ENCODE data around the gene PLEKHM2.

Gene PLEKHM2

GRCh38 chr1:15734296-15734695 is 50.2 kb downstream of the PLEKHM2 start:
- Mint-ChIP-seq H3K9me3 (no peaks in the 10 kb centered on the region), H3K4me3 (no peak overlapping the region)

DNA sequence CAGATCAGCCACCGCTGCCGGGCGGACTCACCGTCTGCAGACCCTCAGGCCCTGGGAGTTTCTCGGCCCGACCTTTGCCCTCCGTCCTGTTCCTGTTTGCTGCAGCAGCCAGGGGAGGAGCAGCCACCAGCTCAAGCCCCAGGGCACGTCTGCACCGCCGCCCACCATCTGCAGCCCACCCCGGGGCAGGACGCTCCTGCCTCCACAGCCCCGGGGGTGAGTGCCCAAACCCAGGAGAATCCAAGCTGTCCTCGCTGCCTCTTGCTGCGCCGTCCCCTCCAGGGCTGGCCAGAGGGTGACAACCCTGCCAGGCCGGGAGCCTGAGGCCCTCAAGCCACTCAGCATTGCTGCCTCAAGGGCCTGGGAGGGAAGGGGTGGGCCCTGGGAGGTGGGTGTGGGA is 50.8 kb downstream of the PLEKHM2 start:
- H3K4me1 Mint-ChIP-seq, result peaks cover 14% of the 10 kb centered on the region
- TF ChIP-seq, protein P1, sequence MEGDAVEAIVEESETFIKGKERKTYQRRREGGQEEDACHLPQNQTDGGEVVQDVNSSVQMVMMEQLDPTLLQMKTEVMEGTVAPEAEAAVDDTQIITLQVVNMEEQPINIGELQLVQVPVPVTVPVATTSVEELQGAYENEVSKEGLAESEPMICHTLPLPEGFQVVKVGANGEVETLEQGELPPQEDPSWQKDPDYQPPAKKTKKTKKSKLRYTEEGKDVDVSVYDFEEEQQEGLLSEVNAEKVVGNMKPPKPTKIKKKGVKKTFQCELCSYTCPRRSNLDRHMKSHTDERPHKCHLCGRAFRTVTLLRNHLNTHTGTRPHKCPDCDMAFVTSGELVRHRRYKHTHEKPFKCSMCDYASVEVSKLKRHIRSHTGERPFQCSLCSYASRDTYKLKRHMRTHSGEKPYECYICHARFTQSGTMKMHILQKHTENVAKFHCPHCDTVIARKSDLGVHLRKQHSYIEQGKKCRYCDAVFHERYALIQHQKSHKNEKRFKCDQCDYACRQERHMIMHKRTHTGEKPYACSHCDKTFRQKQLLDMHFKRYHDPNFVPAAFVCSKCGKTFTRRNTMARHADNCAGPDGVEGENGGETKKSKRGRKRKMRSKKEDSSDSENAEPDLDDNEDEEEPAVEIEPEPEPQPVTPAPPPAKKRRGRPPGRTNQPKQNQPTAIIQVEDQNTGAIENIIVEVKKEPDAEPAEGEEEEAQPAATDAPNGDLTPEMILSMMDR (IDR thresholded peaks at IDR 0.05), result no peak
- peak; percentile 32 for DNase-seq
- no peak overlapping the region for H3K4me3 Mint-ChIP-seq
- no peak overlapping the region for H3K27ac Mint-ChIP-seq
- peaks cover 2% of the 10 kb centered on the region for H3K27me3 Mint-ChIP-seq (ENCODE audit: low read depth, poor library complexity)
- H3K36me3 Mint-ChIP-seq (ENCODE audit: low read depth), result no peaks in the 10 kb centered on the region
- no peaks in the 10 kb centered on the region for H3K9me3 Mint-ChIP-seq

More at GRCh38 chr1:15734296-15734695, 50.2 kb downstream of the PLEKHM2 start:
- Mint-ChIP-seq H3K4me1 (peaks cover 14% of the 10 kb centered on the region), H3K36me3 (ENCODE audit: low read depth) (no peaks in the 10 kb centered on the region), H3K27ac (no peak overlapping the region), H3K27me3 (ENCODE audit: low read depth, poor library complexity) (peaks cover 2% of the 10 kb centered on the region)
- DNase-seq, result no peak
- TF ChIP-seq, protein P1 (IDR thresholded peaks at IDR 0.05), result no peak

- Mint-ChIP-seq H3K27me3 (ENCODE audit: low read depth, poor library complexity) (peaks cover 2% of the 10 kb centered on the region), H3K27ac (no peak overlapping the region), H3K4me1 (peaks cover 14% of the 10 kb centered on the region), H3K4me3 (no peak overlapping the region), H3K9me3 (no peaks in the 10 kb centered on the region), H3K36me3 (ENCODE audit: low read depth) (no peaks in the 10 kb centered on the region)
- TF ChIP-seq, protein P1 (IDR thresholded peaks at IDR 0.05), result no peak
- DNase-seq, result no peak
These were observed 51.4 kb downstream of the PLEKHM2 start for GRCh38 chr1:15735304-15736037.

GRCh38 chr1:15736038-15736891 is 52.1 kb downstream of the PLEKHM2 start, which contains the start of gene SLC25A34:
SLC25A34 (plus strand) TSS chr1:15736258; CDS start chr1:15736486, 228 bp downstream.
- no peaks in the 10 kb centered on the region for H3K9me3 Mint-ChIP-seq

GRCh38 chr1:15736892-15737261 is 52.8 kb downstream of the PLEKHM2 start:
- H3K27me3 Mint-ChIP-seq (ENCODE audit: low read depth, poor library complexity), result peaks cover 5% of the 10 kb centered on the region
- H3K27ac Mint-ChIP-seq, result no peak overlapping the region
- H3K9me3 Mint-ChIP-seq, result no peaks in the 10 kb centered on the region
- TF ChIP-seq, protein P1 (IDR thresholded peaks at IDR 0.05), result no peak
- no peak overlapping the region for H3K4me3 Mint-ChIP-seq
- no peaks in the 10 kb centered on the region for H3K36me3 Mint-ChIP-seq (ENCODE audit: low read depth)
- H3K4me1 Mint-ChIP-seq, result peaks cover 22% of the 10 kb centered on the region
- DNase-seq, result no peak

More at GRCh38 chr1:15736038-15736891, 52.1 kb downstream of the PLEKHM2 start, which contains the start of gene SLC25A34:
- TF ChIP-seq, protein P1 (IDR thresholded peaks at IDR 0.05), result no peak
- Mint-ChIP-seq H3K27me3 (ENCODE audit: low read depth, poor library complexity) (peaks cover 2% of the 10 kb centered on the region), H3K4me3 (no peak within 1 kb of the TSS), H3K4me1 (peaks cover 16% of the 10 kb centered on the region), H3K27ac (no peak within 1 kb of the TSS), H3K36me3 (ENCODE audit: low read depth) (no peaks in the 10 kb centered on the region)
- DNase-seq, result no peak
